Adrenal gland (tissue), 5 donors: Measurements from ENCODE around the gene SLC7A10.

Source experiments
- CTCF ChIP-seq, 6 experiments: fragments of 450-650 bp in 4 of 6; fragments of 200-600 bp in 2 of 6; sonication (generic) in 1 of 6; IDR thresholded peaks; 1 replicate in 5 of 6; 2 replicates in 1 of 6; pipeline versions ENCODE4 v1.5.1 to v1.8.0; 2016 to 2021; ENCODE audit warnings: antibody characterized with exemption in 6 of 6, mild to moderate bottlenecking in 2 of 6, moderate library complexity in 1 of 6
- POLR2A ChIP-seq, 2 donors: fragments of 450-650 bp; IDR thresholded peaks; one replicate each; pipeline ENCODE4 v1.6.1; 2017; ENCODE audit warnings: antibody characterized with exemption in 2 of 2, mild to moderate bottlenecking in 2 of 2, moderate library complexity in 1 of 2
- donor health status: DM: no; HTN: no; CAD: no.

DNA sequence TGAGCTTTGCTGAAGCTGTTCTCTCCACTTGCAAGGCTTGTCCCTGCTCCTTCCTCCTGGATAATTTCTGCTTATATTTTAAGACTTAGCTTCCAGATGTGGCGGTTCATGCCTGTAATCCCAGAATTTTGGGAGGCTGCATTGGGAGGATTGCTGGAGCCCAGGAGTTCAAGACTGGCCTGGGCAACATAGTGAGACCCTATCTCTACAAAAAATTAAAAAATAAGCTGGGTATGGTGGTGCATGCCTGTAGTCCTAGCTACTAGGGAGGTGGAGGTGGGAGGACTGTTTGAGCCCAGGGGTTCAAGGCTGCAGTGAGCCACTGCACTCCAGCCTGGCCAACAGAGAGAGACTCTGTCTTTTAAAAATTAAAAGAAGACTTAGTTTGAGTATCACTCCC lies 45.1 kb upstream of the SLC7A10 start:
- TF ChIP-seq POLR2A (IDR thresholded peaks at IDR 0.05) (no peak), CTCF (IDR thresholded peaks at IDR 0.05) (no peak)
